Measurements from ENCODE around the gene GLI2.

The GLI2 gene

GRCh38 chr2:120722246-120722567 is 13.5 kb upstream of the GLI2 start:
- H3K9me3 ChIP-seq: no peaks in the 10 kb centered on the region
- H3K4me1 ChIP-seq: no peaks in the 10 kb centered on the region
- H3K27me3 ChIP-seq: no peaks in the 10 kb centered on the region
- no peak for DNase-seq
- no peaks in the 10 kb centered on the region for H3K36me3 ChIP-seq
- TF ChIP-seq CTCF (IDR thresholded peaks at IDR 0.05; ENCODE audit: low read depth, low read length): no peak
- H3K4me3 ChIP-seq (ENCODE audit: low read depth, low read length): no peak overlapping the region

- no peak for DNase-seq
- no peaks in the 10 kb centered on the region for H3K9me3 ChIP-seq
Observed at GRCh38 chr2:120722568-120723421, 12.9 kb upstream of the GLI2 start.

GRCh38 chr2:120726245-120726644 is 9.4 kb upstream of the GLI2 start:
- Histone ChIP-seq H3K27me3 (no peaks in the 10 kb centered on the region), H3K36me3 (no peaks in the 10 kb centered on the region), H3K4me3 (ENCODE audit: low read depth, low read length) (no peak overlapping the region), H3K4me1 (no peaks in the 10 kb centered on the region), H3K9me3 (no peaks in the 10 kb centered on the region)
- no peak for DNase-seq
- no peak for TF ChIP-seq CTCF (IDR thresholded peaks at IDR 0.05; ENCODE audit: low read depth, low read length)

More at GRCh38 chr2:120722568-120723421, 12.9 kb upstream of the GLI2 start:
- Histone ChIP-seq H3K36me3 (no peaks in the 10 kb centered on the region), H3K4me3 (ENCODE audit: low read depth, low read length) (no peak overlapping the region), H3K27me3 (no peaks in the 10 kb centered on the region), H3K4me1 (no peaks in the 10 kb centered on the region)
- no peak for TF ChIP-seq CTCF (IDR thresholded peaks at IDR 0.05; ENCODE audit: low read depth, low read length)

- Histone ChIP-seq H3K36me3 (no peaks in the 10 kb centered on the region), H3K9me3 (no peaks in the 10 kb centered on the region), H3K4me3 (ENCODE audit: low read depth, low read length) (no peak overlapping the region), H3K27me3 (no peaks in the 10 kb centered on the region), H3K4me1 (no peaks in the 10 kb centered on the region)
- no peak for TF ChIP-seq CTCF (IDR thresholded peaks at IDR 0.05; ENCODE audit: low read depth, low read length)
- DNase-seq: no peak
Observed at GRCh38 chr2:120729406-120730399, 6.0 kb upstream of the GLI2 start.

- Histone ChIP-seq H3K36me3 (no peaks in the 10 kb centered on the region), H3K27me3 (no peaks in the 10 kb centered on the region), H3K9me3 (no peaks in the 10 kb centered on the region), H3K4me3 (ENCODE audit: low read depth, low read length) (no peak overlapping the region), H3K4me1 (no peaks in the 10 kb centered on the region)
- TF ChIP-seq CTCF (IDR thresholded peaks at IDR 0.05; ENCODE audit: low read depth, low read length): no peak
- no peak for DNase-seq
Observed at GRCh38 chr2:120731175-120731574, 4.5 kb upstream of the GLI2 start.

Data from BE2C (cell line).